GM23338 (cell line): Measurements from ENCODE around the gene RBP3. TPM values are rescaled to one million over a fixed set of nuclear protein-coding genes. Genes with fewer than 3 reads are reported as not detected.

ENCODE experiments used
- ATAC-seq: fragments of 200-7000 bp; cut with Tn5 transposase; 3 replicates; pipeline ENCODE4 v1.9.1; 2020
- DNase-seq: peaks from one replicate; pipeline ENCODE4 v3.0.0-alpha.2; 2015; ENCODE audit warnings: low spot score
- H2AFZ ChIP-seq: fragments of 200-600 bp; sonication (generic); 2 replicates; pipeline ENCODE4 v1.8.0; 2016; ENCODE audit warnings: antibody characterized with exemption, mild to moderate bottlenecking, moderate library complexity
- H3F3A ChIP-seq: fragments of 200-600 bp; sonication (generic); replicated peaks from 2 replicates; pipeline ENCODE4 v1.8.0; 2017; ENCODE audit warnings: antibody characterized with exemption, mixed run types, low read depth
- H3K27ac ChIP-seq: fragments of 200-600 bp; sonication (generic); 2 replicates; pipeline ENCODE4 v1.6.1; 2016; ENCODE audit warnings: low read depth
- H3K27me3 ChIP-seq: fragments of 200-600 bp; sonication (generic); 2 replicates; pipeline ENCODE4 v1.8.0; 2016; ENCODE audit warnings: mild to moderate bottlenecking, mixed run types, moderate library complexity; ENCODE audit not compliant: insufficient read depth
- H3K36me3 ChIP-seq: fragments of 200-600 bp; sonication (generic); 2 replicates; pipeline ENCODE4 v1.8.0; 2016; ENCODE audit warnings: mild to moderate bottlenecking; ENCODE audit not compliant: insufficient read depth
- H3K4me1 ChIP-seq: fragments of 200-600 bp; sonication (generic); 2 replicates; pipeline ENCODE4 v1.8.0; 2016; ENCODE audit warnings: mild to moderate bottlenecking, moderate library complexity; ENCODE audit not compliant: insufficient read depth
- H3K4me2 ChIP-seq: fragments of 200-600 bp; sonication (generic); 2 replicates; pipeline ENCODE4 v1.7.1; 2017; ENCODE audit warnings: mixed run types
- H3K4me3 ChIP-seq: fragments of 200-600 bp; sonication (generic); 2 replicates; pipeline ENCODE4 v1.6.1; 2016; ENCODE audit warnings: mixed run types
- H3K79me2 ChIP-seq: fragments of 200-600 bp; sonication (generic); replicated peaks from 2 replicates; pipeline ENCODE4 v1.8.0; 2017; ENCODE audit warnings: mild to moderate bottlenecking; ENCODE audit not compliant: insufficient read depth
- H3K9me2 ChIP-seq: fragments of 200-600 bp; sonication (generic); 2 replicates; pipeline ENCODE4 v1.8.0; 2017; ENCODE audit not compliant: insufficient read depth
- H4K20me1 ChIP-seq: fragments of 200-600 bp; sonication (generic); replicated peaks from 2 replicates; pipeline ENCODE4 v1.8.0; 2017; ENCODE audit warnings: mild to moderate bottlenecking; ENCODE audit not compliant: insufficient read depth
- H3K27ac Mint-ChIP-seq: 2 replicates; pipeline ENCODE4 v1.8.0; 2020; ENCODE audit warnings: inconsistent platforms, mild to moderate bottlenecking, moderate library complexity, mixed read lengths
- H3K27me3 Mint-ChIP-seq: 3 replicates; pipeline ENCODE4 v1.8.0; 2022; ENCODE audit warnings: low read depth, mild to moderate bottlenecking, moderate library complexity, mixed read lengths, inconsistent platforms; ENCODE audit not compliant: insufficient read depth, poor library complexity
- H3K36me3 Mint-ChIP-seq: 3 replicates; pipeline ENCODE4 v1.8.0; 2021; ENCODE audit warnings: low read depth, mild to moderate bottlenecking, inconsistent platforms, moderate library complexity, mixed read lengths
- H3K4me1 Mint-ChIP-seq: 3 replicates; pipeline ENCODE4 v1.8.0; 2020; ENCODE audit warnings: mild to moderate bottlenecking, inconsistent platforms, mixed read lengths
- H3K4me3 Mint-ChIP-seq: 3 replicates; pipeline ENCODE4 v1.8.0; 2021; ENCODE audit warnings: moderate library complexity, mild to moderate bottlenecking, inconsistent platforms, mixed read lengths
- H3K9me3 Mint-ChIP-seq: 3 replicates; pipeline ENCODE4 v1.8.0; 2020; ENCODE audit warnings: moderate library complexity, mild to moderate bottlenecking, inconsistent platforms, mixed read lengths
- CREB1 ChIP-seq: fragments of 250-450 bp; sonication (Bioruptor Pico); IDR thresholded peaks from 2 replicates; pipeline ENCODE4 v1.5.0; 2020; ENCODE audit warnings: low read depth, mild to moderate bottlenecking, moderate library complexity
- CTCF ChIP-seq, 2 experiments: fragments of 200-600 bp in 1 of 2; sonication (generic) in 1 of 2; conservative IDR thresholded peaks; 2 replicates each; pipeline versions ENCODE4 v1.5.1 to v1.6.1; 2016 to 2017; ENCODE audit warnings: antibody characterized with exemption in 2 of 2, low read depth in 2 of 2, mild to moderate bottlenecking in 2 of 2, moderate library complexity in 1 of 2
- JUNB ChIP-seq: IDR thresholded peaks from one replicate; pipeline ENCODE4 v1.6.1; 2016; ENCODE audit warnings: antibody characterized with exemption; ENCODE audit not compliant: unreplicated experiment
- ZNF114 ChIP-seq: fragments of 250-450 bp; sonication (Bioruptor Pico); IDR thresholded peaks from 2 replicates; pipeline ENCODE4 v1.5.0; 2020; ENCODE audit warnings: mild to moderate bottlenecking, moderate library complexity
- ZNF462 ChIP-seq: fragments of 250-450 bp; sonication (Bioruptor Pico); IDR thresholded peaks from 2 replicates; pipeline ENCODE4 v1.5.0; 2020; ENCODE audit warnings: mild to moderate bottlenecking, moderate library complexity
- polyA plus RNA-seq: library from polyadenylated mRNA; unstranded; fragments of >200 nt; fragmentation: Nextera tagmentation; extraction: Ambion mirVana; gene quantifications from 2 replicates; pipeline ENCODE4 v1.2.1, GENCODE V29; 2016
- total RNA-seq: library from RNA; depleted of rRNA; stranded (reverse); fragments of >200 nt; shearing (Covaris generic); gene quantifications from 2 replicates; pipeline ENCODE4 v1.2.3, GENCODE V29; 2014

RBP3 gene
- total and polyA plus RNA-seq, 2 experiments from 2014 or later: not detected

GRCh38 chr10:47340608-47341170 is 7.5 kb upstream of the RBP3 start:
- no peaks in the 10 kb centered on the region for H3K79me2 ChIP-seq
- H3K9me2 ChIP-seq: no peaks in the 10 kb centered on the region
- no peaks in the 10 kb centered on the region for H3K36me3 ChIP-seq
- no peaks in the 10 kb centered on the region for H3K27me3 ChIP-seq
- Mint-ChIP-seq H3K4me1 (peaks cover 27% of the 10 kb centered on the region), H3K36me3 (no peaks in the 10 kb centered on the region), H3K27me3 (peaks cover 8% of the 10 kb centered on the region), H3K27ac (peak overlapping the region; percentile 5; the same call in 1 of the 2 replicates), H3K9me3 (no peaks in the 10 kb centered on the region), H3K4me3 (no peak overlapping the region)
- no peak overlapping the region for H3K4me3 ChIP-seq
- no peaks in the 10 kb centered on the region for H4K20me1 ChIP-seq
- TF ChIP-seq CREB1 (CRISPR knock-in tag): peak; percentile 43; the same call in 1 of the 2 replicates
- TF ChIP-seq ZNF114 (CRISPR knock-in tag): no peak
- TF ChIP-seq JUNB: no peak
- TF ChIP-seq CTCF (conservative IDR thresholded peaks at IDR 0.05; ENCODE audit: low read depth in 2 of 2): peak; percentile 91 to 95
- no peak for TF ChIP-seq ZNF462 (CRISPR knock-in tag)
- H3K4me1 ChIP-seq: peaks cover 7% of the 10 kb centered on the region; the same call in 1 of the 2 replicates
- H3K4me2 ChIP-seq: no peak overlapping the region
- ATAC-seq (peak; percentile 83), DNase-seq (peak; percentile 69)
- H3F3A ChIP-seq: no peaks in the 10 kb centered on the region
- H2AFZ ChIP-seq: no peak overlapping the region
- H3K27ac ChIP-seq: no peak overlapping the region
